ENCODE results near the gene XYLT1. TPM values are rescaled to one million over a fixed set of nuclear protein-coding genes. Genes with fewer than 3 reads are reported as not detected.

XYLT1 gene
- total RNA-seq, 1 donor from 2014 or later = 17.0 TPM

DNA sequence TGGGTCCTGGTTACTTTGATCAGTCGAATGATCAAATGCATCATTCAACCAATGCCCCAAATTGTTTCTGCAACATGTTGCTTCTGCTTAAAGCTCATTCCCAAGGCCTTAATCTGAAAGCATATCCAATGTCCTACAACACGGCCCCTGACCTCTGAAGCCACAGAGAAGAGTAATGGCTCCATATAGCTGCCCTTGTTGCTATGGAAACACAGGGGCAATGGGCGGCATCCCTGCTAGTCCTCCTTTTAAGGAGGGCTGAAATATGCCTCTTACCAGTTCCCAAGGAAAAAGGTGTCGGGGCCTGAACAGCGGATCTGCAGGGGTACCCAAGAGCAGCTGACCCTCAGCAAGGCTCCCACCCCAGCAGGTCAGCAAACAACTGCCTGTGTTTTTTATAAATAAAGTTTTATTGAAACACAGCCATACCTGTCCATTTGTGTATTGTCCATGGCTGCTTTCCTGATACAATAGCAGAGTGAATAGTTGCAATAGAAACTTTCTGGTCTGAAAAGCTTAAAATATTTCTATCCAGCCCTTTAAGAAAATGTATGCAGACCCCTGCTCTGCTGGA is 210.4 kb downstream of the XYLT1 start:
- no peak for DNase-seq (ENCODE audit: low spot score)

DNA sequence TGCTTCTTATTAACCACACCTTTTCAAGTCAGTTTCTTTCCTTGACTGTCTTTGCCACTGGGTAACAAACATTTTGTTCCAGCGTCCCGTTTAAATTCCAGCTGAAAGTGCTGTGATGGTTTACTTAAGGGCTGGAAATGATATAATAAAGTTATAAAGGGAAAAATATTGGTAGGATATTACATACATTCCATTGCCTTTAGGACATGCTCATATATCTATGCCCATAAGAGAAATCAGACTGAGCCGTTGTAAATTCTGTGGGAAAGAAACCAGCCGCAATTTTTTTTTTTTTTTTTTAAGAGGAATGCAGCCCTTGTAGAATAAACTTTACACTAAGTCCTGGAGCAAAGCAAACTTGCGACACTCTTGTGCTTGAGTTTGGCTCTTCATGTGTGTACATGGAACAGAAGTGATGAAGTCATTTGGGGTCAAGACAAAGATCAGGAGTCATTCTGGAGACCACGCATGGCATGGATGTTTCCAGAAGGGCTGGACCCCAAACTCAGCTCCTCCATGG is 210.9 kb downstream of the XYLT1 start:
- DNase-seq (ENCODE audit: low spot score) = no peak

- DNase-seq (ENCODE audit: low spot score) = no peak
Observed at GRCh38 chr16:17258848-17259713, 211.7 kb downstream of the XYLT1 start.

- no peak for DNase-seq (ENCODE audit: low spot score)
Observed at GRCh38 chr16:17258077-17258599, 212.6 kb downstream of the XYLT1 start.

GRCh38 chr16:17257426-17258023 is 213.2 kb downstream of the XYLT1 start:
- DNase-seq (ENCODE audit: low spot score) = no peak

DNA sequence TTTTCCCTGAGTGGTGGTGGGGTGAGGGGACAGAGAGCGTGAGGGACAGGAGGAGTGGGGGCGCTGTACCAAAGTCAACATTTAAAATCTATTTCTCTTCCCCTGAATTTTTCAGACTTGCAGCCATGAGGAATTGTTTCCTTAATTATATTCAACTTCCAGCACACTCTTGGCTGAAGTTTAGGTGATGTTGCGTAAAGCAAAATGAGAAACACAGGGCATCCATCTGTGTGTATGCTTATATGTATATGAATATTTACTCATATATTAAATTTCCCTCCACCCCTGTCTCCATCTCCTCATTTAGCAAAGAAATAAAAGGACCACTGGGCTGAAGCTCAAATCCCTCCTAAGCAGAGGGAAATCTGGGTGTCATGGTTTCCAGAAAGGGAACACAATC is 218.1 kb downstream of the XYLT1 start:
- DNase-seq (ENCODE audit: low spot score) = no peak

GRCh38 chr16:17252064-17252463 is 218.7 kb downstream of the XYLT1 start:
- no peak for DNase-seq (ENCODE audit: low spot score)

DNA sequence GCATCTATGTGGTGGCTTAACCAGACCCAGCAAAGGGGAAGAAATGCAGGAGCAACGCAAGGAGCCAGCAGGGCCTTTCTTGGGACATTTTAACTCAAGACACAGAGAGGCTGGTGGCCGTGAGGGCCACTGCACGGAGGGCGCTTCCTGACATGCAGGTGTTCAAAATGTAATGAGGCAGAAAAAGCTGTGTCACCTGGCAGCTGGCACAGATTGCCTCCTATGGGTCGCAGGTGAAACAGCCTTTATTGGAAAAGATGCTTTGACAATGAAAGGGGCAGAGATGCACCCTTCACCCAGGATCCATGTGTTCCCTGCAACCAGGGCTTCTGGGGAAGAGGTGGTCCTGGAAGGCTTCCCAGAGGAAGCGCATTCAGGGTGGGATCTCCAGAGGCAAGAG is 219.3 kb downstream of the XYLT1 start:
- no peak for DNase-seq (ENCODE audit: low spot score)

GRCh38 chr16:17246974-17247732 is 223.6 kb downstream of the XYLT1 start:
- no peak for DNase-seq (ENCODE audit: low spot score)

- no peak for DNase-seq (ENCODE audit: low spot score)
Observed at GRCh38 chr16:17246268-17246885, 224.4 kb downstream of the XYLT1 start.

- no peak for DNase-seq (ENCODE audit: low spot score)
Observed at GRCh38 chr16:17245776-17246175, 225.0 kb downstream of the XYLT1 start.

- no peak for DNase-seq (ENCODE audit: low spot score)
Observed at GRCh38 chr16:17244872-17245551, 225.7 kb downstream of the XYLT1 start.

- no peak for DNase-seq (ENCODE audit: low spot score)
Observed at GRCh38 chr16:17241264-17241835, 229.4 kb downstream of the XYLT1 start.

GRCh38 chr16:17238285-17239028 is 232.3 kb downstream of the XYLT1 start:
- DNase-seq (ENCODE audit: low spot score) = no peak

DNA sequence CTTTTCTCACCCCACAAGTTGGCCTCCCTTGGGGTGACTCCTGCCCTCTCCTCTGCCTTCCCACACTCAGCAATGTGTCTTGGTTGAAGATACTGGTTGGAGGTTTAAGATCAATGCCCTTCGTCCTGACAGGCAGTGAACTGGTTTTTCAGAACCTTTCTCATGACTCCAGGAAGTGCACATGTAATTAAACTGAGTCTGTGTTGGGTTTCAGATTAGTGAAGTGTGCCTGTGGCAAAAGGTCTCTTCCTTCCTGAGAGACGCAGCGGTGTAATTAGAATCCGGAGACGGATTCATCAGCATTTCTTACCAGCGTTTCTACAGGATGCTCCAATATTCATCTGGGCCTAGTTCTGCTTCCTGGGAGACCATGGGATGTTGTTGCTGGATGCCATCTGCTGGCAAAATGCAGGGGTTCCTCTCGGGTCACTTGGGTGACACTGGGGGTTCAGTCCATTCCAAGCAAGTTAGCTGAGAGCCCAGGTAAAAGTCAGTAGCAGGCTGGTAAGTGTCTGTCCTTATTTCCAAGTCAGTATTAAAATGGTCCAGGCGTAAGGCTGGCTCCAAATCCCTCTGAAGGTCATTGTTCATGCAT is 233.3 kb downstream of the XYLT1 start:
- DNase-seq (ENCODE audit: low spot score) = no peak

- no peak for DNase-seq (ENCODE audit: low spot score)
Observed at GRCh38 chr16:17235147-17235815, 235.5 kb downstream of the XYLT1 start.

GRCh38 chr16:17233318-17234002 is 237.3 kb downstream of the XYLT1 start:
- no peak for DNase-seq (ENCODE audit: low spot score)

DNA sequence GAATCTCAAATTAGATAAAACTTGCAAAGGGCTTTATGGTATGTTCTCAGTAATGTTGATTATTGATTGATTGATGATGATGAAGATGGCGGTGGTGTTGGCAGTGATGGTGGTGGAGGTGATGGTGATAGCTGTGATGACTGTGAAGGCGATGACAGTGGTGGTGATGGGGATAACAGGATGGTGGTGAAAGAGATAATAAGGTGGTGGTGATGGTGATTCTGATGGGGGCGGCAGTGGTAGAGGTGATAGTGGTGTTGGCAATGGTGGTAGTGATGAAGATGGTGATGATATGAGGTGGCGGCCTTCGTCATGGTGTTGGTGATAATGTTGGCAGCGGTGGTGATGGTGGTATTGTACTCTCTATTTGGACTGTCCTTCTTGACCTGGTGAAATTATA is 238.3 kb downstream of the XYLT1 start:
- no peak for DNase-seq (ENCODE audit: low spot score)

All from ureter (tissue), 1 donor.